HCT116 (cell line): ENCODE data around the gene MBLAC1. TPM values are rescaled to one million over a fixed set of nuclear protein-coding genes. Genes with fewer than 3 reads are reported as not detected.

ENCODE experiments used
- ATAC-seq: fragments of 200-7000 bp; cut with Tn5 transposase; 2 replicates; pipeline ENCODE4 v1.9.1; 2020; ENCODE audit warnings: mild to moderate bottlenecking, moderate library complexity
- BruUV-seq: library from RNA; stranded (reverse); fragments of 400-500 nt; replicated peaks from 2 replicates; lab custom pipeline; 2021; lab: Mats Ljungman, UMichigan
- CTCF ChIA-PET: fragments of 300-600 bp; sonication (Branson Sonifier 250); formaldehyde crosslinking; loops from one replicate; lab custom pipeline; 2021; ENCODE audit warnings: antibody characterized with exemption; lab: Charles Lee
- POLR2A ChIA-PET: fragments of 300-600, 350-600 bp; sonication (Branson Sonifier 250); formaldehyde crosslinking; loops from one replicate; lab custom pipeline; 2021; ENCODE audit warnings: antibody characterized with exemption; lab: Charles Lee
- RAD21 ChIA-PET, 2 experiments: fragments of 300-600 bp; sonication (Branson Sonifier 250); formaldehyde crosslinking; loops; one replicate each; lab custom pipeline; 2023; ENCODE audit warnings: low total read pairs in 2 of 2; ENCODE audit not compliant: uncharacterized antibody in 2 of 2, unreplicated experiment in 2 of 2, low non-redundant PET in 1 of 2; lab: Charles Lee
- DNase-seq: peaks from one replicate; pipeline ENCODE4 v3.0.0-alpha.2; 2010; ENCODE audit warnings: low read depth, low spot score
- H2AFZ ChIP-seq: fragments of 200-600 bp; shearing (Covaris generic), sonication (generic); 2 replicates; pipeline ENCODE4 v1.6.1; 2017; ENCODE audit warnings: low read depth, mixed run types, mixed read lengths, antibody characterized with exemption, low read length; ENCODE audit not compliant: poor library complexity, severe bottlenecking
- H3K27ac ChIP-seq: 2 replicates; pipeline ENCODE4 v1.5.1; 2012; ENCODE audit warnings: low read depth, low read length
- H3K27me3 ChIP-seq: fragments of 200-600 bp; sonication (generic); 2 replicates; pipeline ENCODE4 v1.6.1; 2016; ENCODE audit warnings: mixed run types, low read length, mixed read lengths; ENCODE audit not compliant: insufficient read depth
- H3K36me3 ChIP-seq, 2 experiments: fragments of 200-500 bp in 1 of 2; fragments of 200-600 bp in 1 of 2; sonication (Bioruptor generic) in 1 of 2; sonication (generic) in 1 of 2; 2 replicates each; pipeline versions ENCODE4 v1.5.1 to v1.6.1; 2014 to 2016; ENCODE audit warnings: low read length in 2 of 2, inconsistent platforms in 1 of 2, mixed read lengths in 1 of 2, mixed run types in 1 of 2; ENCODE audit not compliant: insufficient read depth in 2 of 2, control insufficient read depth in 1 of 2
- H3K4me1 ChIP-seq, 2 experiments: fragments of 200-600 bp in 1 of 2; sonication (generic) in 1 of 2; 2 replicates each; pipeline versions ENCODE4 v1.5.1 to v1.6.1; 2012 to 2017; ENCODE audit warnings: low read length in 2 of 2, inconsistent platforms in 1 of 2, mild to moderate bottlenecking in 1 of 2, mixed read lengths in 1 of 2, mixed run types in 1 of 2, moderate library complexity in 1 of 2; ENCODE audit not compliant: insufficient read depth in 2 of 2, control insufficient read depth in 1 of 2
- H3K4me2 ChIP-seq: fragments of 200-600 bp; sonication (generic); 2 replicates; pipeline ENCODE4 v1.6.1; 2017; ENCODE audit warnings: mixed run types, low read length, mixed read lengths
- H3K4me3 ChIP-seq, 2 experiments: fragments of 200-600 bp in 1 of 2; sonication (generic) in 1 of 2; replicated peaks in 1 of 2; 2 replicates each; pipeline ENCODE4 v1.5.1; 2011 to 2016; ENCODE audit warnings: low read length in 2 of 2, control low read depth in 1 of 2, low read depth in 1 of 2, mild to moderate bottlenecking in 1 of 2, mixed read lengths in 1 of 2, mixed run types in 1 of 2
- H3K79me2 ChIP-seq: fragments of 200-600 bp; sonication (generic); 2 replicates; pipeline ENCODE4 v1.6.1; 2017; ENCODE audit warnings: mild to moderate bottlenecking, mixed run types, low read length, moderate library complexity, mixed read lengths; ENCODE audit not compliant: insufficient read depth
- H3K9ac ChIP-seq: fragments of 200-600 bp; sonication (generic); 2 replicates; pipeline ENCODE4 v1.6.1; 2016; ENCODE audit warnings: low read length, mixed read lengths
- H3K9me2 ChIP-seq: fragments of 200-600 bp; sonication (generic), shearing (Covaris generic); 2 replicates; pipeline ENCODE4 v1.6.1; 2017; ENCODE audit warnings: mixed run types, mild to moderate bottlenecking, moderate library complexity; ENCODE audit not compliant: insufficient read depth
- H3K9me3 ChIP-seq, 2 experiments: fragments of 200-500 bp in 1 of 2; fragments of 200-600 bp in 1 of 2; sonication (Bioruptor generic) in 1 of 2; sonication (generic) in 1 of 2; 2 replicates each; pipeline ENCODE4 v1.6.1; 2014 to 2017; ENCODE audit warnings: low read length in 2 of 2, mixed read lengths in 2 of 2, inconsistent platforms in 1 of 2, low read depth in 1 of 2, mild to moderate bottlenecking in 1 of 2, mixed run types in 1 of 2, moderate library complexity in 1 of 2; ENCODE audit not compliant: control insufficient read depth in 1 of 2, insufficient read depth in 1 of 2
- H4K20me1 ChIP-seq: fragments of 200-600 bp; sonication (generic), shearing (Covaris generic); 2 replicates; pipeline ENCODE4 v1.6.1; 2017; ENCODE audit warnings: mixed run types, mild to moderate bottlenecking, moderate library complexity; ENCODE audit not compliant: insufficient read depth
- CBX3 ChIP-seq: IDR thresholded peaks from 2 replicates; pipeline ENCODE4 v1.6.1; 2012; ENCODE audit warnings: low read depth
- CEBPB ChIP-seq: IDR thresholded peaks from 2 replicates; pipeline ENCODE4 v1.6.1; 2012; ENCODE audit warnings: low read depth
- EGR1 ChIP-seq: IDR thresholded peaks from 2 replicates; pipeline ENCODE4 v1.6.1; 2012; ENCODE audit warnings: low read depth
- YY1 ChIP-seq: IDR thresholded peaks from 2 replicates; pipeline ENCODE4 v1.6.1; 2011; ENCODE audit warnings: low read length, low read depth, moderate library complexity, mild to moderate bottlenecking; ENCODE audit not compliant: insufficient replicate concordance; ENCODE audit errors: extremely low read depth
- ZNF274 ChIP-seq: fragments of 200-500 bp; sonication (Bioruptor generic); IDR thresholded peaks from 2 replicates; pipeline ENCODE4 v1.6.1; 2014; ENCODE audit warnings: mild to moderate bottlenecking, low read depth, low read length, inconsistent platforms
- intact Hi-C: fragments of 100-400 bp; cut with micrococcal nuclease; formaldehyde crosslinking; loops from 2 replicates; pipeline ENCODE4 v1.10.0; 2022
- total RNA-seq: library from RNA; stranded (reverse); gene quantifications from one replicate; pipeline ENCODE4 v1.2.1, GENCODE V29; 2021; ENCODE audit not compliant: unreplicated experiment
- TF ChIP-seq, protein P1 (sequence below): IDR thresholded peaks from 2 replicates; pipeline ENCODE4 v1.6.1; 2012
- TF ChIP-seq, protein P2 (sequence below), 3 experiments: fragments of 200-600 bp in 1 of 3; sonication (generic) in 1 of 3; IDR thresholded peaks in 2 of 3; conservative IDR thresholded peaks in 1 of 3; 2 replicates each; pipeline ENCODE4 v1.5.1; 2012 to 2017; ENCODE audit warnings: low read depth in 2 of 3, low read length in 2 of 3, antibody characterized with exemption in 1 of 3, borderline replicate concordance in 1 of 3, control low read depth in 1 of 3, mild to moderate bottlenecking in 1 of 3, mixed read lengths in 1 of 3, mixed run types in 1 of 3, moderate library complexity in 1 of 3; ENCODE audit not compliant: insufficient read depth in 1 of 3

MBLAC1 gene
- total RNA-seq, 1 experiment from 2014 or later, result 2.0 TPM

- H3K4me2 ChIP-seq, result peak overlapping the region; percentile 98
- H2AFZ ChIP-seq, result no peak overlapping the region
- H3K79me2 ChIP-seq, result peaks cover 70% of the 10 kb centered on the region
- peak overlapping the region; percentile 90 to 94 for H3K4me3 ChIP-seq
- H3K27ac ChIP-seq, result peak overlapping the region; percentile 88
- TF ChIP-seq CEBPB (no peak), YY1 (no peak), CBX3 (no peak), ZNF274 (no peak), EGR1 (no peak)
- TF ChIP-seq, protein P1, sequence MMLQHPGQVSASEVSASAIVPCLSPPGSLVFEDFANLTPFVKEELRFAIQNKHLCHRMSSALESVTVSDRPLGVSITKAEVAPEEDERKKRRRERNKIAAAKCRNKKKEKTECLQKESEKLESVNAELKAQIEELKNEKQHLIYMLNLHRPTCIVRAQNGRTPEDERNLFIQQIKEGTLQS, result no peak
- TF ChIP-seq, protein P2, sequence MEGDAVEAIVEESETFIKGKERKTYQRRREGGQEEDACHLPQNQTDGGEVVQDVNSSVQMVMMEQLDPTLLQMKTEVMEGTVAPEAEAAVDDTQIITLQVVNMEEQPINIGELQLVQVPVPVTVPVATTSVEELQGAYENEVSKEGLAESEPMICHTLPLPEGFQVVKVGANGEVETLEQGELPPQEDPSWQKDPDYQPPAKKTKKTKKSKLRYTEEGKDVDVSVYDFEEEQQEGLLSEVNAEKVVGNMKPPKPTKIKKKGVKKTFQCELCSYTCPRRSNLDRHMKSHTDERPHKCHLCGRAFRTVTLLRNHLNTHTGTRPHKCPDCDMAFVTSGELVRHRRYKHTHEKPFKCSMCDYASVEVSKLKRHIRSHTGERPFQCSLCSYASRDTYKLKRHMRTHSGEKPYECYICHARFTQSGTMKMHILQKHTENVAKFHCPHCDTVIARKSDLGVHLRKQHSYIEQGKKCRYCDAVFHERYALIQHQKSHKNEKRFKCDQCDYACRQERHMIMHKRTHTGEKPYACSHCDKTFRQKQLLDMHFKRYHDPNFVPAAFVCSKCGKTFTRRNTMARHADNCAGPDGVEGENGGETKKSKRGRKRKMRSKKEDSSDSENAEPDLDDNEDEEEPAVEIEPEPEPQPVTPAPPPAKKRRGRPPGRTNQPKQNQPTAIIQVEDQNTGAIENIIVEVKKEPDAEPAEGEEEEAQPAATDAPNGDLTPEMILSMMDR (IDR thresholded peaks at IDR 0.05 in 2 of 3, conservative IDR thresholded peaks at IDR 0.05 in 1 of 3; ENCODE audit: borderline replicate concordance in 1 of 3, insufficient read depth in 1 of 3, low read depth in 2 of 3, low read length in 2 of 3), result no peak
- TF ChIP-seq, all 23 proteins: peak for 0
- Histone ChIP-seq H3K36me3 (peaks cover 49 to 54% of the 10 kb centered on the region in 2 experiments), H3K4me1 (peaks cover 6 to 24% of the 10 kb centered on the region in 2 experiments; a peak in 3 of 4 replicates), H3K9ac (peak overlapping the region; percentile 100), H3K27me3 (no peaks in the 10 kb centered on the region), H4K20me1 (peaks cover 14% of the 10 kb centered on the region), H3K9me3 (no peaks in the 10 kb centered on the region), H3K9me2 (no peaks in the 10 kb centered on the region)
- no peak for ATAC-seq
- CTCF ChIA-PET, result no interaction called here
- intact Hi-C loops, result no loop called here
- BruUV-seq, result no TSS peak
- POLR2A ChIA-PET, result no interaction called here
- RAD21 ChIA-PET, result no interaction called here
- no peak for DNase-seq
Observed at GRCh38 chr7:100099452-100099851, 27.3 kb upstream of the MBLAC1 start.
